ENCODE results near the gene ABCC1. TPM values are rescaled to one million over a fixed set of nuclear protein-coding genes. Genes with fewer than 3 reads are reported as not detected.

ABCC1 gene
- total RNA-seq, 2 experiments from 2014 or later: 42.9 to 44.8 TPM

DNA sequence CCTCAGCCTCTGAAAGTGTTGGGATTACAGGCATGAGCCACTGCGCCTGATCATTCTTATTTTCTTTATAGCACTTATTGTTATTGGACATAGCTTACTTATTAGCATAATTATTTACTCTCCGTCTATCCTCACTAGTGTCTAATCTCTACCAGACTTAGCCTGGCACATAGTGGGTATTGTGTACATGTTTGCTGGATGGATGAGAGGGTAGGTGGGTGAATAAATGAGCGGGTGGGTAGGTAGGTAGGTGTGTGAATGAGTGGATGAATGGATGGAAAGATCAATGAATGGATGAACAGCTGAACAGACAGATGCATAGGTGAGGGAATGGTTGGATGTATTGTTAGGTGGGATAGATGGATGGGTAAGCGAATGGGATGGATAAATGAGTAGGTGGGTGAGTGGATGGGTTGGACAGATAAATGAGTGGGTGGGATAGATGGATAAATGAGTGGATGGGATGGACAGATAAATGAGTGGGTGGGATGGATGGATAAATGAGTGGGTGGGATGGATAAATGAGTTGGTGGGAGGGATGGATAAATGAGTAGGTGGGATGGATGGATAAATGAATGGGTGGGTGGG, 222.0 kb downstream of the ABCC1 start:
- Mint-ChIP-seq H3K4me1 (ENCODE audit: low read depth) (no peaks in the 10 kb centered on the region), H3K36me3 (ENCODE audit: low read depth) (no peaks in the 10 kb centered on the region), H3K27me3 (no peaks in the 10 kb centered on the region), H3K4me3 (no peak overlapping the region), H3K9me3 (no peaks in the 10 kb centered on the region), H3K27ac (no peak overlapping the region)
- intact Hi-C loops (cut with DNase I, micrococcal nuclease): no loop called here
- TF ChIP-seq, protein P1, sequence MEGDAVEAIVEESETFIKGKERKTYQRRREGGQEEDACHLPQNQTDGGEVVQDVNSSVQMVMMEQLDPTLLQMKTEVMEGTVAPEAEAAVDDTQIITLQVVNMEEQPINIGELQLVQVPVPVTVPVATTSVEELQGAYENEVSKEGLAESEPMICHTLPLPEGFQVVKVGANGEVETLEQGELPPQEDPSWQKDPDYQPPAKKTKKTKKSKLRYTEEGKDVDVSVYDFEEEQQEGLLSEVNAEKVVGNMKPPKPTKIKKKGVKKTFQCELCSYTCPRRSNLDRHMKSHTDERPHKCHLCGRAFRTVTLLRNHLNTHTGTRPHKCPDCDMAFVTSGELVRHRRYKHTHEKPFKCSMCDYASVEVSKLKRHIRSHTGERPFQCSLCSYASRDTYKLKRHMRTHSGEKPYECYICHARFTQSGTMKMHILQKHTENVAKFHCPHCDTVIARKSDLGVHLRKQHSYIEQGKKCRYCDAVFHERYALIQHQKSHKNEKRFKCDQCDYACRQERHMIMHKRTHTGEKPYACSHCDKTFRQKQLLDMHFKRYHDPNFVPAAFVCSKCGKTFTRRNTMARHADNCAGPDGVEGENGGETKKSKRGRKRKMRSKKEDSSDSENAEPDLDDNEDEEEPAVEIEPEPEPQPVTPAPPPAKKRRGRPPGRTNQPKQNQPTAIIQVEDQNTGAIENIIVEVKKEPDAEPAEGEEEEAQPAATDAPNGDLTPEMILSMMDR (IDR thresholded peaks at IDR 0.05): no peak
- no peaks in the 10 kb centered on the region for H3K9me3 ChIP-seq (ENCODE audit: control insufficient read depth in 1 of 2, insufficient read depth in 1 of 2, low read length in 2 of 2)
- POLR2A ChIA-PET: interaction anchor here (0.6 kb wide), 1 partner anchor 755 kb away, joined by 3 read pairs; no protein-coding TSS in a partner anchor
- H3K27me3 ChIP-seq (ENCODE audit: control insufficient read depth in 1 of 2, insufficient read depth in 2 of 2, low read length in 2 of 2): no peaks in the 10 kb centered on the region
- ATAC-seq (ENCODE audit: poor library complexity) (no peak), DNase-seq (no peak)
- H3K4me1 ChIP-seq (ENCODE audit: insufficient read depth, low read length): no peaks in the 10 kb centered on the region
- no peak overlapping the region for H3K4me3 ChIP-seq (ENCODE audit: low read length)
- no peak overlapping the region for H3K27ac ChIP-seq (ENCODE audit: low read depth in 1 of 2, low read length in 2 of 2)
- CTCF ChIA-PET: no interaction called here
- no peaks in the 10 kb centered on the region for H3K36me3 ChIP-seq (ENCODE audit: insufficient read depth, low read length)

DNA sequence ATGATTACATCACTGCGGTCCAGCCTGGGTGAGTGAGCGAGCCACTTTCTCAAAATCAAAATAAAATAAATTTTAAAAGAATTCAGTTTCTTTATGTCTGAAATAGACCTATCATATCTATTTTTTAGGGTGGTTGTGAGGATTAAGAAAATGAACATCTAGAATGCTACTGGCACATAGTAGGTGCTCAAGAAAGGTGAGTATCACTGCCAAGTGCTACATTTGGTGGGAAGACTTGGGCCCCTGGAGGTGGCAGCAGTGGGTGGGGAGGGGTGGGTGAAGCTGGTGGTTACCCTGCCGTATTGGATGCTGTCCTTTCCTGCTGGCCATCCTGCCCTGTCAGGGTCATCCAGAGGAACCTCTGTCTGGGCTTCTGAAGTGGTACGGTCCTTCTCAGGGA, 223.6 kb downstream of the ABCC1 start:
- no peak for ATAC-seq (ENCODE audit: poor library complexity)
- ChIA-PET POLR2A (interaction anchor here (0.7 kb wide), 1 partner anchor 17 kb away, joined by 3 read pairs; no protein-coding TSS in a partner anchor), CTCF (no interaction called here)
- no peaks in the 10 kb centered on the region for H3K4me1 Mint-ChIP-seq (ENCODE audit: low read depth)
- H3K4me1 ChIP-seq (ENCODE audit: insufficient read depth, low read length): no peaks in the 10 kb centered on the region
- H3K27me3 ChIP-seq (ENCODE audit: control insufficient read depth in 1 of 2, insufficient read depth in 2 of 2, low read length in 2 of 2): no peaks in the 10 kb centered on the region
- H3K27ac ChIP-seq (ENCODE audit: low read depth in 1 of 2, low read length in 2 of 2): no peak overlapping the region
- no peaks in the 10 kb centered on the region for H3K9me3 Mint-ChIP-seq
- TF ChIP-seq, protein P1 (IDR thresholded peaks at IDR 0.05): no peak
- no peak overlapping the region for H3K4me3 Mint-ChIP-seq
- no peak for DNase-seq
- no peak overlapping the region for H3K4me3 ChIP-seq (ENCODE audit: low read length)
- no peaks in the 10 kb centered on the region for H3K36me3 ChIP-seq (ENCODE audit: insufficient read depth, low read length)
- no peaks in the 10 kb centered on the region for H3K36me3 Mint-ChIP-seq (ENCODE audit: low read depth)
- H3K9me3 ChIP-seq (ENCODE audit: control insufficient read depth in 1 of 2, insufficient read depth in 1 of 2, low read length in 2 of 2): no peaks in the 10 kb centered on the region
- no peak overlapping the region for H3K27ac Mint-ChIP-seq
- intact Hi-C loops (cut with DNase I, micrococcal nuclease): no loop called here
- no peaks in the 10 kb centered on the region for H3K27me3 Mint-ChIP-seq

DNA sequence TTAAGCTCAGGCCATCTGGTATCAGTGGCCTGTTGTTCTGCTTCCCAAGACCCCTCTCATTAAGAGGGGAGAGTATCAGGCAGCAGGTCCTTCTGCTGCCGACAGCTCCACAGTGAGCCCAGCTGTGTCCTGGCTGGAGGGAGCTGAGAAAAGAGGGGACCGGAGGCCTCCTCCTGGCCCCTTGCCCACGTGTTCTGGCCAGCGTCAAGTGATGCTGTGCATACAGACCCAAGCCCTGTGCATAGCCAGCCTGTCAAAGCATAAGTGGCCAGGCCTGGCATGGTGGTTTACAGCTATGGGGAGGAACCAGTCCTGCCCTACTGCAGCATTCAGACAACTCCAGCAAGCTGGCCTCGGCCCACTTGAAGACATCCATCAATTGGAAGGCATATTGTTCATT, 225.9 kb downstream of the ABCC1 start:
- TF ChIP-seq, protein P1 (IDR thresholded peaks at IDR 0.05): no peak
- no peak overlapping the region for H3K27ac Mint-ChIP-seq
- POLR2A ChIA-PET: no interaction called here
- peaks cover 0 to 4% of the 10 kb centered on the region in 2 experiments for H3K9me3 ChIP-seq (ENCODE audit: control insufficient read depth in 1 of 2, insufficient read depth in 1 of 2, low read length in 2 of 2)
- H3K27me3 Mint-ChIP-seq: no peaks in the 10 kb centered on the region
- H3K9me3 Mint-ChIP-seq: no peaks in the 10 kb centered on the region
- no peak overlapping the region for H3K4me3 Mint-ChIP-seq
- H3K36me3 Mint-ChIP-seq (ENCODE audit: low read depth): no peaks in the 10 kb centered on the region
- intact Hi-C loops (cut with DNase I, micrococcal nuclease): no loop called here
- H3K4me1 Mint-ChIP-seq (ENCODE audit: low read depth): no peaks in the 10 kb centered on the region
- no peak overlapping the region for H3K27ac ChIP-seq (ENCODE audit: low read depth in 1 of 2, low read length in 2 of 2)
- H3K27me3 ChIP-seq (ENCODE audit: control insufficient read depth in 1 of 2, insufficient read depth in 2 of 2, low read length in 2 of 2): peaks cover 0 to 2% of the 10 kb centered on the region in 2 experiments
- no peaks in the 10 kb centered on the region for H3K36me3 ChIP-seq (ENCODE audit: insufficient read depth, low read length)
- no peaks in the 10 kb centered on the region for H3K4me1 ChIP-seq (ENCODE audit: insufficient read depth, low read length)
- CTCF ChIA-PET: interaction anchor here (0.7 kb wide), 1 partner anchor 20 kb away, joined by 4 read pairs; no protein-coding TSS in a partner anchor
- H3K4me3 ChIP-seq (ENCODE audit: low read length): no peak overlapping the region
- ATAC-seq (ENCODE audit: poor library complexity) (no peak), DNase-seq (no peak)

Data from CD4-positive, alpha-beta T cell (primary cell).